Endodermal cell (in vitro differentiated cells): ENCODE measurements around the gene ARL15. TPM values are rescaled to one million over a fixed set of nuclear protein-coding genes. Genes with fewer than 3 reads are reported as not detected.

ENCODE experiments used
- DNase-seq: peaks from one replicate; pipeline ENCODE4 v3.0.0-alpha.2; 2017
- H3K27ac ChIP-seq: 2 replicates; pipeline ENCODE4 v1.5.1; 2013; ENCODE audit warnings: mild to moderate bottlenecking, low read depth, low read length, moderate library complexity
- H3K27me3 ChIP-seq: 2 replicates; pipeline ENCODE4 v1.6.1; 2013; ENCODE audit warnings: mild to moderate bottlenecking, low read length, moderate library complexity; ENCODE audit not compliant: insufficient read depth, control insufficient read depth, poor library complexity, severe bottlenecking
- H3K36me3 ChIP-seq: 2 replicates; pipeline ENCODE4 v1.7.0; 2013; ENCODE audit warnings: mild to moderate bottlenecking, low read length, moderate library complexity; ENCODE audit not compliant: control insufficient read depth, insufficient read depth
- H3K4me1 ChIP-seq: one replicate; pipeline ENCODE4 v1.7.0; 2013; ENCODE audit warnings: low read length; ENCODE audit not compliant: control insufficient read depth, insufficient read depth
- H3K4me3 ChIP-seq: 2 replicates; pipeline ENCODE4 v1.5.1; 2013; ENCODE audit warnings: mild to moderate bottlenecking, low read length, moderate library complexity
- H3K9ac ChIP-seq: 2 replicates; pipeline ENCODE4 v1.6.1; 2013; ENCODE audit warnings: mild to moderate bottlenecking, low read length, moderate library complexity; ENCODE audit not compliant: poor library complexity, severe bottlenecking; ENCODE audit errors: extremely low read depth
- H3K9me3 ChIP-seq: 2 replicates; pipeline ENCODE4 v1.6.1; 2013; ENCODE audit warnings: mild to moderate bottlenecking, low read length, moderate library complexity; ENCODE audit not compliant: control insufficient read depth
- H3K27ac Mint-ChIP-seq: 2 replicates; pipeline ENCODE4 v1.8.0; 2020; ENCODE audit warnings: mixed read lengths
- H3K27me3 Mint-ChIP-seq: 2 replicates; pipeline ENCODE4 v1.8.0; 2021; ENCODE audit warnings: mild to moderate bottlenecking, mixed read lengths; ENCODE audit not compliant: insufficient read depth
- H3K36me3 Mint-ChIP-seq: 2 replicates; pipeline ENCODE4 v1.8.0; 2020; ENCODE audit warnings: low read depth, mixed read lengths
- H3K4me1 Mint-ChIP-seq: 2 replicates; pipeline ENCODE4 v1.8.0; 2020; ENCODE audit warnings: mixed read lengths
- H3K4me3 Mint-ChIP-seq: 2 replicates; pipeline ENCODE4 v1.8.0; 2020; ENCODE audit warnings: mild to moderate bottlenecking, moderate library complexity, mixed read lengths
- H3K9me3 Mint-ChIP-seq: 2 replicates; pipeline ENCODE4 v1.8.0; 2020; ENCODE audit warnings: mild to moderate bottlenecking, mixed read lengths
- CTCF ChIP-seq: fragments of 200-600 bp; sonication (generic); conservative IDR thresholded peaks from 2 replicates; pipeline ENCODE4 v1.5.0; 2021; ENCODE audit warnings: antibody characterized with exemption, mild to moderate bottlenecking
- WGBS, 2 experiments: methylation state at CpG; one replicate each; pipeline versions ENCODE4 v1.1.5 to v1.1.7; 2013; ENCODE audit warnings: missing lambda C conversion rate in 2 of 2, mixed read lengths in 1 of 2; ENCODE audit not compliant: insufficient coverage in 1 of 2, insufficient read length in 1 of 2; 5-methylcytosine and 5-hydroxymethylcytosine counted together
- total RNA-seq, 2 donors: library from RNA; stranded (reverse); fragmentation: NEBNext Ultra II Directional in 1 of 2; extraction: Animal tissue kit (Norgen Biotek cat#: 25700) in 1 of 2; gene quantifications; 2 replicates in 1 of 2; 3 replicates in 1 of 2; pipeline ENCODE4 v1.2.1, GENCODE V29; 2021

Gene ARL15
- total RNA-seq, 2 donors from 2014 or later: 23.3 to 24.0 TPM

- Histone ChIP-seq H3K4me1 (no peaks in the 10 kb centered on the region), H3K9me3 (no peaks in the 10 kb centered on the region), H3K27me3 (no peaks in the 10 kb centered on the region), H3K36me3 (no peaks in the 10 kb centered on the region), H3K4me3 (no peak overlapping the region), H3K9ac (no peak overlapping the region), H3K27ac (no peak overlapping the region)
- DNase-seq: no peak
- Mint-ChIP-seq H3K27me3 (no peaks in the 10 kb centered on the region), H3K36me3 (no peaks in the 10 kb centered on the region), H3K4me3 (no peak overlapping the region), H3K27ac (no peak overlapping the region), H3K4me1 (peaks cover 16% of the 10 kb centered on the region), H3K9me3 (no peaks in the 10 kb centered on the region)
- no peak for TF ChIP-seq CTCF
- WGBS, 2 experiments: 93 to 100% methylated on average over 1 to 2 of the region's 2 CpGs
Observed at GRCh38 chr5:54173251-54173650, 137.1 kb downstream of the ARL15 start.

GRCh38 chr5:54171645-54172384 lies 138.6 kb downstream of the ARL15 start:
- Mint-ChIP-seq H3K36me3 (no peaks in the 10 kb centered on the region), H3K9me3 (no peaks in the 10 kb centered on the region), H3K27ac (no peak overlapping the region), H3K27me3 (no peaks in the 10 kb centered on the region), H3K4me1 (peaks cover 7% of the 10 kb centered on the region), H3K4me3 (no peak overlapping the region)
- Histone ChIP-seq H3K27ac (no peak overlapping the region), H3K9ac (no peak overlapping the region), H3K9me3 (no peaks in the 10 kb centered on the region), H3K27me3 (no peaks in the 10 kb centered on the region), H3K36me3 (no peaks in the 10 kb centered on the region), H3K4me1 (no peaks in the 10 kb centered on the region), H3K4me3 (no peak overlapping the region)
- no peak for TF ChIP-seq CTCF
- 91 to 95% methylated on average over 6 of the region's 6 CpGs for WGBS, 2 experiments
- no peak for DNase-seq

DNA sequence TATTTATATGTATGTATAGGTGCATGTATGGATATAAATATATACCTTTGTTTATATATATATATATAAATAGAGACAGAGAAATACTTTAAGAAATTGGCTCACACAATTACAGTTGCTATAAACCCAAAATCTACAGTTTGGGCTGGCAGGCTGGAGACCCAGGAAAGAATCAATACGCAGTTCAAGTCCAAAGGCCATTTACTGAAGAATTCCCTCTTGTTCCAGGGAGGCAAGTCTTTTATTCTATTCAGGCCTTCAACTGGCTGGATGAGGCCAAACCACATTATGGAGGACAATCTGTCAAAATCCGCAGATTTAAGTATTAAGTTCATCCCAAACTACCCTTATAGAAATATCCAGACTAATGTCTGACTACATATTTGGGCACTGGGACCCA lies 144.7 kb downstream of the ARL15 start:
- H3K27me3 ChIP-seq: no peaks in the 10 kb centered on the region
- Mint-ChIP-seq H3K36me3 (peaks cover 4% of the 10 kb centered on the region), H3K27ac (no peak overlapping the region), H3K9me3 (no peaks in the 10 kb centered on the region), H3K27me3 (no peaks in the 10 kb centered on the region), H3K4me3 (no peak overlapping the region), H3K4me1 (peaks cover 7% of the 10 kb centered on the region)
- H3K4me3 ChIP-seq: no peak overlapping the region
- H3K36me3 ChIP-seq: no peaks in the 10 kb centered on the region
- WGBS, 2 experiments: 44 to 48% methylated on average over 2 of the region's 2 CpGs
- H3K9ac ChIP-seq: no peak overlapping the region
- no peak for DNase-seq
- no peaks in the 10 kb centered on the region for H3K9me3 ChIP-seq
- H3K4me1 ChIP-seq: no peaks in the 10 kb centered on the region
- no peak for TF ChIP-seq CTCF
- H3K27ac ChIP-seq: no peak overlapping the region
